Calu3 (cell line): Measurements from ENCODE around the gene G3BP1. TPM values are rescaled to one million over a fixed set of nuclear protein-coding genes. Genes with fewer than 3 reads are reported as not detected.

Experiments
- BruUV-seq: library from RNA; stranded (reverse); fragments of 400-500 nt; replicated peaks from 2 replicates; lab custom pipeline; 2021; lab: Mats Ljungman, UMichigan
- CTCF ChIA-PET: fragments of 300-600 bp; sonication (Branson Sonifier 250); formaldehyde crosslinking; loops from one replicate; lab custom pipeline; 2022; ENCODE audit warnings: antibody characterized with exemption; lab: Charles Lee
- DNase-seq: peaks from one replicate; pipeline ENCODE4 v3.0.0; 2022
- H3K27ac Mint-ChIP-seq: one replicate; pipeline ENCODE4 v1.8.0; 2022; ENCODE audit warnings: mixed read lengths; ENCODE audit not compliant: unreplicated experiment
- H3K27me3 Mint-ChIP-seq: one replicate; pipeline ENCODE4 v1.8.0; 2022; ENCODE audit warnings: mixed read lengths; ENCODE audit not compliant: unreplicated experiment
- H3K36me3 Mint-ChIP-seq: one replicate; pipeline ENCODE4 v1.8.0; 2022; ENCODE audit warnings: mild to moderate bottlenecking, moderate library complexity, mixed read lengths; ENCODE audit not compliant: insufficient read depth, unreplicated experiment
- H3K4me1 Mint-ChIP-seq: one replicate; pipeline ENCODE4 v1.8.0; 2022; ENCODE audit warnings: mild to moderate bottlenecking, low read depth, mixed read lengths; ENCODE audit not compliant: unreplicated experiment
- H3K4me3 Mint-ChIP-seq: one replicate; pipeline ENCODE4 v1.8.0; 2022; ENCODE audit warnings: mild to moderate bottlenecking, low read depth, moderate library complexity, mixed read lengths; ENCODE audit not compliant: unreplicated experiment
- H3K9me3 Mint-ChIP-seq: one replicate; pipeline ENCODE4 v1.8.0; 2022; ENCODE audit warnings: low read depth, mixed read lengths; ENCODE audit not compliant: unreplicated experiment
- CTCF ChIP-seq: fragments of 200-600 bp; IDR thresholded peaks from one replicate; pipeline ENCODE4 v1.8.0; 2022; ENCODE audit warnings: antibody characterized with exemption; ENCODE audit not compliant: unreplicated experiment
- intact Hi-C: fragments of 100-400 bp; cut with micrococcal nuclease; formaldehyde crosslinking; loops from one replicate; pipeline ENCODE4 v1.10.0; 2022; ENCODE audit not compliant: unreplicated experiment
- total RNA-seq: library from RNA; stranded (reverse); gene quantifications from 2 replicates; pipeline ENCODE4 v1.2.3, GENCODE V29; 2022

Gene G3BP1
- total RNA-seq, 1 experiment from 2014 or later: 393 TPM

- DNase-seq: no peak
- CTCF ChIA-PET: no interaction called here
- Mint-ChIP-seq H3K4me1 (peaks cover 31% of the 10 kb centered on the region), H3K4me3 (no peak overlapping the region), H3K27me3 (no peaks in the 10 kb centered on the region), H3K27ac (no peak overlapping the region), H3K36me3 (peaks cover 64% of the 10 kb centered on the region), H3K9me3 (no peaks in the 10 kb centered on the region)
- no TSS peak for BruUV-seq
- no peak for TF ChIP-seq CTCF
- intact Hi-C loops: no loop called here
These were observed 14.7 kb downstream of the G3BP1 start for GRCh38 chr5:151786468-151786867.

GRCh38 chr5:151787817-151788216 is 16.1 kb downstream of the G3BP1 start:
- Mint-ChIP-seq H3K4me3 (no peak overlapping the region), H3K9me3 (no peaks in the 10 kb centered on the region), H3K4me1 (peaks cover 21% of the 10 kb centered on the region), H3K27me3 (no peaks in the 10 kb centered on the region), H3K36me3 (peaks cover 77% of the 10 kb centered on the region), H3K27ac (no peak overlapping the region)
- DNase-seq: no peak
- no peak for TF ChIP-seq CTCF
- CTCF ChIA-PET: no interaction called here
- intact Hi-C loops: no loop called here
- no TSS peak for BruUV-seq

GRCh38 chr5:151793358-151793757 is 21.6 kb downstream of the G3BP1 start:
- Mint-ChIP-seq H3K4me1 (peaks cover 7% of the 10 kb centered on the region), H3K27ac (no peak overlapping the region), H3K27me3 (no peaks in the 10 kb centered on the region), H3K9me3 (no peaks in the 10 kb centered on the region), H3K36me3 (peaks cover 96% of the 10 kb centered on the region), H3K4me3 (no peak overlapping the region)
- CTCF ChIA-PET: interaction anchor here (0.7 kb wide), 1 partner anchor 12 kb away, joined by 4 read pairs; no protein-coding TSS in a partner anchor
- TF ChIP-seq CTCF: no peak
- intact Hi-C loops: no loop called here
- DNase-seq: no peak
- BruUV-seq: no TSS peak

GRCh38 chr5:151795426-151795825 is 23.7 kb downstream of the G3BP1 start:
- no peaks in the 10 kb centered on the region for H3K27me3 Mint-ChIP-seq
- CTCF ChIA-PET: no interaction called here
- H3K9me3 Mint-ChIP-seq: no peaks in the 10 kb centered on the region
- no peak for DNase-seq
- peaks cover 92% of the 10 kb centered on the region for H3K36me3 Mint-ChIP-seq
- no peak for TF ChIP-seq CTCF
- no peak overlapping the region for H3K4me3 Mint-ChIP-seq
- H3K4me1 Mint-ChIP-seq: peaks cover 9% of the 10 kb centered on the region
- no peak overlapping the region for H3K27ac Mint-ChIP-seq
- BruUV-seq: no TSS peak
- intact Hi-C loops: no loop called here
